GM18861 (cell line): ENCODE measurements around the gene CCDC134.

Experiments
- ATAC-seq: cut with Tn5 transposase; IDR thresholded peaks from one replicate; pipeline ENCODE4 v1.9.1; 2021; ENCODE audit not compliant: unreplicated experiment

CCDC134 gene

DNA sequence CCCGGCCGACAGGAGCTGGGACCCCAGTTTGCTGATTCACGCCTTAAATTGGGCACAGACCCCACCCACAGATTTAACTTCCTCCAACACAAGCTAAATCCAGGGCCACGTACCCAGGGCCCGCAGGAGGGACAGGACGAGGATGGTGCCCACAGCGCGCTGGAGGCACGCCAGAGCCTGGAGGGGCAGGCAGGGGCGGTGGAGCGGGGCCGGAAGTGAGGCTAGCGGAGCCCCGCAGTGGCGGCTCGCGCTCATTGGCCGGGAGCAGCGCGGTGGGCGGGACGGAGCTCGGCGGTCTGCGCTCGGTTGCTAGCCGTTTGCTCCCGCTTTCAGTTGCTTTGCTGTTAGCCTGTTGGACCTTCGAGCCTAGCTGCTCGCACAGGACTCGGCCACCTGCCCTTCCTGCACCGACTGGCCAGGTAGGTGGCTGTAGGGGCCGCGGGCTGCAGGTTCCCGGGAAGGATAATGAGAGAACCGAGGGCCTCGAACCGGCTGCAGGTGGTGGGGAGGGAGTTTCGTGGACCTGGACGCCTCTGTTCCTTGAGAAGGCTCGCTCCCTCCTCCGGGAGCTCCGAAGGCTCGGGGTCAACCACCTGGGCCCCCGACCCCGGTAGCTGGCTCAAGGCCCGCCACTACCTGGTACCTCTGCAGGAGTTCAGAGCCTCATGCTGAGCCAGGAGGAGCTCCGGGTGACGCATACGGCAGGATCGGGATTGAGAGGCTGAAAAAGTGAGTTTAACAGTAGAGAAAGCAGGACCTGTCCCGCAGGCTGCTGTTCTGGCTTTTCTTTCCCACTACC is at the start of gene CCDC134:
TSS of gene CCDC134 (plus strand) at position 332 of the 799 bp plus-strand sequence. CDS start 8,212 bp downstream, outside the sequence.
- ATAC-seq: peak; percentile 79

DNA sequence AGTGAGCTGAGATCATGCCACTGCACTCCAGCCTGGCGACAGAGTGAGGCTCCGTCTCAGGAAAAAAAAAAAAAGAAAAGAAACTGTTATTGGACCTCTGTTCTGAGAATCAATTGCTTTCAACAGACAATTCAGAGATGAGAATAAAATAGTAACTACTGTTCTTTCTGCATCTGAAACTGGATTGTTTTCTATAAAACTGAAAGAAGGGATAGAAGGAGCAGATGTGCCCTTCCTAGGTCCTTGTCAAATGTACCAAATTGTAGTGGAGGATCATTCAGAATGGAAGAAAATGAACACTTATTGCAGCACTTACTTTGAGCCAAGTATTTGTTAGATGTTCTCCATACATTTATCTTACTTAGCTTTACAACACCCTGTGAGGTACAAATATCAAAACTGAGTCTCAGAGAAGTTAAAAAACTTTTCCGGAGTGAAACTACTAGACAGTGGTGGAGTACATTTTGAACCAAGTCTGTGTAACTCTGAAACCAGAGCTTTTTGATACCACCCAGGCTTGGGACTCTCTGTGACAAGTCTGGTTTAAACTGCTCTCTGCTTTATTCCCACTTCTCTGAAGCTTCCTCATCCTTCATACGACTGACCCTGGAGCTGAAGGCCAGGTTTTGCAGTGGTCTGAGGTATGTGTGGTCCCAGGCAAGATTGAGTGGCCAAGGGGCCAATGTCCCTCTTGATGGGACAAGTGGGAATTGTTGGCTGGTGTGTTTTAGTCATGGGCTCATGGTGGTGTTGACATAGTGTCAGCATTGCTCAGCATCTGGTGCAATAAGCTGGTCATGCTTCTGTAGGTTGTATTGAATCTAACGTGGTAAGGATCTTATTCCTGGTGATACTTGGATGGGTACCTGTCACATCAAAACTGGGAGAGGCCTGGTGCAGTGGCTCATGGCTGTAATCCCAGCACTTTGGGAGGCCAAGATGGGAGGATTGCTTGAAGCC is 48.2 kb upstream of the CCDC134 start:
- no peak for ATAC-seq

DNA sequence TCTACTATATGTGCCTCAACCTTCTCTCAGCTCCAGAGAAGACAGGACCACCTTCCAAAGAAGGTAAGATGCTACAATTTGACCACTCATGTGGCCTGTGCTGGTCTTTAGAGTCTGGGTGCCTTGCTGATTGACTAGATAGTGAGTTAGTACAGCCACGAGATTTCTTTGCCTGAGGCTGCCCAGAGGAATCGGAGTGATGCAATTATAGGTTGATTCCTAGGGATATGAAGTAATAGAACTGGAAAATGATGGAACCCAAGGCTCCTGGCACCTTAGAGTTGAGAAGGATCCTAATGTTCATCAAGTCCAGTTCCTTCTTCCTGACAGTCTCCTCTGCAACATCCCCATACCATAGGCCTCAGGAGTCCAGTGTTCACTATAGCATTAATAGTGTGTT is 46.5 kb upstream of the CCDC134 start:
- no peak for ATAC-seq

DNA sequence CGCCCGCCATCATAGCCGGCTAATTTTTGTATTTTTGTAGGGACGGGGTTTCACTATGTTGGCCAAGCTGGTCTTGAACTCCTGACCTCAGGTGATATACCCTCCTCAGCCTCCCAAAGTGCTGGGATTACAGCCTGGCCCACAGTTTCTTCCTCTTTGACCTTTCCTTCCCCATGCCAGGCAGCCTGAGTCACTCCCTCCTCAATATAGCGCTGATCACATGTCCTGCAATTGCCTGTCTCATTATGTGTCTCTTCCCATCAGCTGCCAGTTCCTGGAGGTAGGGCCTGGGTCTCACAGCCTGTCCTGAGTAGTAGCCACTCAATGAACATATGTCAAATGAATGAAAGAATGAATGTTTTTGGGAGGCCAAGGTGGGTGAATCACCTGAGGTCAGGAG is 43.0 kb upstream of the CCDC134 start:
- no peak for ATAC-seq

DNA sequence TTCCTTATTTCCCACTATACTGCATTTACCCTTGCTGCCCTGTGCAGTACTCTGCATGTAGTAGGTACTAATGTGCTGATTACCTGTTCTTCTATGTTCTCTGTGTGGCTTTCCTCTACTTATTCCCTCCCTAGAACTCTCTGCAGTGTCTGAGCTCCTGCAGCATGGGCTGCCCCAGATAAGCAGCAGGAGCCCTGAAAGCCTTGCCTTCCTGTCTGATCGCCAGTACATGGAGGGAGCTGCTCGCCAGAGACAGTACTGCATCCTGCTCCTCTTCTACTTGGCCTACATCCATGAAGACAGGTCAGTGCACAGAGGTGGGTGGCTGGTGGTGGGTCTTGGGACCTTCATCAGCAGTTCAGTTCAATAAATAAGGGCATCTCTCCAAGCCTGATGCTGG is 42.2 kb upstream of the CCDC134 start:
- ATAC-seq: no peak

DNA sequence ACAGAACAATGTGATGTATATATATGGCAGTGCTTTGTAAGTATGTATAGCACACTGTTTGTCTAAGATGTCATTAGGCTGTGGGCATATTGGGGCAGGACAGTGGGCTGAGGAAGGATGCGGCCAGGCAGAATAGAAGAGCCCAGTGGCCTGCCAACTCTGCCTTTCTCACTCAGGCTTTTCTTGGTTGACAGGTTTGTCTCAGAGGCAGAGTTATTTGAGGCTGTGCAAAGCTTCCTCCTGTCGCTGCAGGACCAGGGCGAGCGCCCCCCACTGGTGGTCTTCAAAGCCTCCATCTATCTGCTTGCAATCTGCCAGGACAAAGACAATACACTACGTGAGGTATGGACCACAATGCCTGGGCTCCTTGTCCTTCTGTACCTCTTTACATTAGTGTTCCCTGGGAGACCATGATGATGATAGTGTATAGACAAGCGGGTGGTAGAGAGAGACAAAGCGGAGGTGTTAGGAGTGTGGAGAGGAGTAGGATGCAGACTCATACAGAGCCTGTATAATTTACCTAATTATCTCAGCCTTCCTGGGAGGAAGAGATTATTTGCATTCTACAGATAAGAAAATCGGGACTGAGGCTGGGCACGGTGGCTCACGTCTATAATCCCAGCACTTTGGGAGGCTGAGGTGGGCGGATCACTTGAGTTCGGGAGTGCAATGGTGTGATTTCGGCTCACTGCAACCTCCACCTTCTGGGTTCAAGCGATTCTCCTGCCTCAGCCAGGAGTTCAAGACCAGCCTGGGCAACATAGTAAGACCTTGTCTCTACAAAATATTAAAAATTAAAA is 37.3 kb upstream of the CCDC134 start:
- no peak for ATAC-seq

DNA sequence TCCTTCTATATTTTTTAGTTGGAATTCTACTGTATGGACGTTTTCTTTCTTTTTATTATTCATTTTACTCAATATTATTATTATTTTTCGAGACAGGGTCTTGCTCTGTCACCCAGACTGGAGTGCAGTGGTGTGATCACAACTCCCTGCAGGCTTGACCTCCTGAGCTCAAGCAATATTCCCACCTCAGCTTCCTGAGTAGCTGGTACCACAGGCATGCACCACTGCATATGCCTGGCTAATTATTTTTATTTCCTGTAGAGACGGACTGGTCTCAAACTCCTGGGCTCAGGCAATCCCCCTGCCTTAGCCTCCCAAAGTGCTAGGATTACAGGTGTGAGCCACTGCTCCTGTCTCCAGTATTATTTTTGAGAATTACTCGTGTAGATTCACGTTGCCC is 34.0 kb upstream of the CCDC134 start:
- ATAC-seq: no peak

DNA sequence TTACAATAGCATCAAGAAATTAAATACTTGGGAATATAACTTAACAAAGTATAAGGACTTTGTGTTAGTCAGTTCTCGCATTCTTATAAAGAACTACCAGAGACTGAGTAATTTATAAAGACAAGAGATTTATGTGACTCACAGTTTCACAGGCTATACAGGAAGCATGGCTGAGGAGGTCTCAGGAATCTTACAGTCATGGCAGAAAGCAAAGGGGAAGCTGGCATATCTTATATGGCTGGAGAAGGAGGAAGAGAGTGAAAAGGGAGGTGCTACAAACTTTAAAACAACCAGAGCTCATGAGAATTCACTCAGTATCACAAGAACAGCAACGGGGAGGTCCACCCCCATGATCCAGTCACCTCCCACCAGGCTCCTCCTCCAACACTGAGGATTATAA is 32.0 kb upstream of the CCDC134 start:
- no peak for ATAC-seq

DNA sequence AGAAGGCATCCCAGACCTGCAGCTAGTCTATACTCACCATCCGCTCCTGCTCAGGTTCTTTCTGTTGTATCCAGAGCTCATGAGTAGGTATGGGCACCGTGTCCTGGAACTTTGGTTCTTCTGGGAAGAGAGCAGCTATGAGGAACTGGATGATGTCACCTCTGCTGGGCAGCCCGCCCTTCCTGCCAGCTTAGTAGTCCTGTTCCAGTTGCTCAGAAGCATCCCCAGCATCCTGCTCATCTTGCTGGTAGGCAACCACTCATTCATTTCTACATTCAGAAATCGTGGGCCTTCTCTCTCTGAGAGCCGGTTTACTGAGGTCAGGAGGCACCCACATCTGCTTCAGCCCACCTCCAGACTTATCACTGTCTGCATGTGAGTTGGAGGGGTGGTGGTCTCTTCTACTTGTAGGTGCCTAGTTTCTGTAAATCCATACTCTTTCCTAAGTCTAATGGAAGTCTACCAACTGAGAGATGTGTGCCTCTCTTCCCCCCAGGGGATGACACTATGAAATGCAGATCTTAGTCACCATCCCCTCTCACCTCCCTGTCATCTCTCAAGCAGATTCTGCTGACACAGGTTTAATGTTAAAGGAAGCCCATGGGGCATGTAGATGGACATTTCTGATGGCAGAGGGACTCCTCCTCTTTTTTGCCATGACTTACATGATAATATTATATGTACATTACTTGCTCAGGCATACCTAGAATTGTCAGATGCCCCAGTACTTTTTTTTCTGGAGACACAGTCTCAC is 29.6 kb upstream of the CCDC134 start:
- no peak for ATAC-seq

DNA sequence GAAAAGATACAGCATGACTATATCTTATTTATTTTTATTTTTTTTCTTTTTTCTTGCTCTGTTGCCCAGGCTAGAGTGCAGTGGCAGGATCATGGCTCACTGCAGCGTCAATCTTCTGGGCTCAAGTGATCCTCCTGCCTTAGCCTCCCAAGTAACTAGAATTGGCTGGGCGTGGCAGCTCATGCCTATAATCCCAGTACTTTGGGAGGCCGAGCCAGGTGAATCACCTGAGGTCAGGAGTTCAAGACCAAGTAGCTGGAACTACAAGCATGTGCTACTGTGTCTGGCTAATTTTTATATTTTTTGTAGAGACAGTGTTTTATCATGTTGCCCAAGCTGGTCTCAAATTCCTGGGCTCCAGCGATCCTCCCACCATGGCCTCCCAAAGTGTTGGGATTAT is 28.3 kb upstream of the CCDC134 start:
- no peak for ATAC-seq

DNA sequence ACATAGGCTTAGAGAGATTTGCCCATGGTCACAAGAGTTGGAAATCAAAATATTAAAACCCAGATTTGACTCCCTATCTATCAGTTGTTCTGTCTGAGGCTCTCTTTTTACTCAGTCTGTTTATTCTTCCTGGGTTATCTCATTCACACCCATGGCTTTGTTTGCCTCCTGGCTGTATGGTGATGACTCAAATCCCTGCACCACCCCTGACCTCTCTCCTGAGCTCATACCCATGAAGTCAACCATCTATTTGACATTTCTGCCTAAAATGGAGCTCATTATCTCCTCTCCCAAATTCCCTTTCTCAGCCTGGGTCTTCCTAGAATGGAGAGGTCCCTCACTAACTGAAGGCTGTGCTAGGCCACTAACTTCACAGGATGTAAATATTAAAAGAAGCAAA is 27.8 kb upstream of the CCDC134 start:
- ATAC-seq: no peak

DNA sequence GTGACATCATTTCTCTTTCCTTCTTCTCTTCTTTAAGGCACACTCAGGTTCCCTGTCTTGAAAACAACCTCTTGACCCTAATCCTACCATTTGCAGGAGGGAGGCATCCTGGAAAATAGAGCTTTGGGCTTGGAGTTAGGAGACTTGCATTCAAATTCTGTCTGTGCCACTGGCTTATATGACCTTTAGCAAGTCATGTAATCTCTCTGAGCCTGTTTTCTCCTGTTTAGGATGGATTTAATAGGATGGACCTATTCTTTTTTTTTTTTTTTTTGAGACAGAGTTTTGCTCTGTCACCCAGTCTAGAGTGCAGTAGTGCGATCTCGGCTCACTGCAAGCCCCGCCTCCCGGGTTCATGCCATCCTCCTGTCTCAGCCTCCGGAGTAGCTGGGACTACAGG is 25.1 kb upstream of the CCDC134 start:
- no peak for ATAC-seq

DNA sequence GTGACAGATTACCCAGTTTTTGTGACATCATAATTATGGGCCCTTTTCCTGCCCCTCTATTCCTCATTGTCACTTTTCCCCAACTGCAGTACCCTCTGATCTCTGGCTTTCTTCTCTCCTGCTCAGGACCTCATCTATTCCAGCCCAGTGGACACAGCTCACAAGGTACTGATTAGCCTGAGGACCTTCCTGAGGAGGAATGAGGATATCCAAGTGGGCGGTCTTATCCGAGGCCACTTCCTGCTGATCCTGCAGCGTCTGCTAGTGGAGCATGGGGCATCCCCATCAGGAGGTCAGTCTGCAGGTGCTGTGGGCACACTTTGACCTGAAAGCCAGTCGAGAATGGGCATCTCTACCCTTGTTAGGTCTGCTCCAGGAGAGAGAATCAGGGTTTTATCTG is 24.5 kb upstream of the CCDC134 start:
- ATAC-seq: no peak

DNA sequence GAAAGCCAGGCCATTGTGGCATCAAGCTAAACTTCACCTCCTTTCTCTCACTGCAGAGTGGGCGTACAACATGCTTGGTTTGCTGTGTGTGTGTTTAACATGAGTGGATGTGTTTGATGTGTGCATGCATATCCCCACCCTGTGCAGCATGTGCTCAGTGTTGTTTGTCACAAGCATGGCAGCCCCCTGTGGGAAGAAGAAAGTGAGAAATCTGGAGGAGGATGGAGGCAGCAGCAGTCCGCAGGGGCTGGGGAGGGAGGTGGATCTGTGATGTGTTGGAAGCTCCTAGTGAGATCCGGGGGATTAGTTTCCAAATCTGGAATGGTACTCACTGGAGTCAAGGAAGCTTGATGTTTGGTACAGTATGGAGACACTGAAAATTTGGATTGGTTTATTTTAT is 24.1 kb upstream of the CCDC134 start:
- ATAC-seq: no peak

DNA sequence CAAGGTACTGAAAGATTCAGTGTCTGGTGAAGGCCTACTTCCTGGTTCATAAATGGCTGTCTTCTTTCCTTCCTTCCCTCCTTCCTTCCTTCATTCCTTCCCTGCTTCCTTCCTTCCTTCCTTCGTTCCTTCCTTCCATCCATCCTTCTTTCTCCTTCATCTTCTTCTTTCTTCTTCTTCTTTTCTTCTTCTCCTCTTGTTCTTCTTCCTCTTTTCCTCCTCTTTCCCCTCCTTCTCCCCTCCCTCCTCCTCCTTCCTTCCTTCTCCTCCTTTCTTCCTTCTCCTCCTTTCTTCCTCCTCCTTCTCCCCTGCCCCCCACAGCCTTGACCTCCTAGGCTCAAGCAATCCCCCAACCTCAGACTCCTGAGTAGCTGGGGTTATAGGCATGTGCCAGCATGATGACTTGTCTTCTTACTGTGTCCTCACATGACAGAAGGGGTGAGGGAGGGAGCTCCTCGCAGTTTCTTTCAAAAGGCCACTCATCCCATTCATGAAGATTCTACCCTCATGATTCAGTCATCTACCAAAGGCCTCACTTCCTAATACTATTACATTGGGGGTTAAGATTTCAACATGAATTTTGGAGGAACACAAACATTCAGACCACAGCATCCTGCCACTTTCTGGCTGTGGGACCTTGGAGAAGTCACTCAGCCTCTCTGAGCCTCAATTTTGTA is 22.6 kb upstream of the CCDC134 start:
- no peak for ATAC-seq

DNA sequence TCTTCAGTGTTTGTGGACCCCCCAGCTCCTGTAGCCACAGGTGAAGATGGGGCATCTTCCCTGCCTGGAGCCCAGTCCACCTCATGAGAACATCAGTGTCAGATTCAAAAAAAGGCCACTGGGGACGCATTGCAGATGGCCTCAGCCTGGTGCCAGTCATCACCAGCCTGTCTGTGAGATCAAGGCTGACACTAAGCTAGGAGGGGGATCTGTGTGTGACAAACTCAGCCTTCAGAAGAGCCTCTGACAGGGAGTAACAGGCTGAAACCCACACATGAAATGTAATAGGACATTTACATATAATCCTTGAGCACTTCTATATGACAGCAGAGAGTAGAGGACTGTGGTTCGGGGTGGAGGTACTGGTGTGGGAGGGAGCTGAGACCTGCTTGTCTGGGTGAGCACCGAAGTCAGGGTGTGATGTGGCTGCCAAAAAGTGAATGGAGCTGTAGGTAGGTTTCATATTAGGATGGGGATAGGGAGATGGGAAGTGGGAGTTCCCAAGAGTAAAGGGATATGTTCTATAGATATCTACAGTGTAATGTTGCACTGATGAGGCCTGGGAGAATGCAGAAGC is 20.5 kb upstream of the CCDC134 start:
- ATAC-seq: no peak

DNA sequence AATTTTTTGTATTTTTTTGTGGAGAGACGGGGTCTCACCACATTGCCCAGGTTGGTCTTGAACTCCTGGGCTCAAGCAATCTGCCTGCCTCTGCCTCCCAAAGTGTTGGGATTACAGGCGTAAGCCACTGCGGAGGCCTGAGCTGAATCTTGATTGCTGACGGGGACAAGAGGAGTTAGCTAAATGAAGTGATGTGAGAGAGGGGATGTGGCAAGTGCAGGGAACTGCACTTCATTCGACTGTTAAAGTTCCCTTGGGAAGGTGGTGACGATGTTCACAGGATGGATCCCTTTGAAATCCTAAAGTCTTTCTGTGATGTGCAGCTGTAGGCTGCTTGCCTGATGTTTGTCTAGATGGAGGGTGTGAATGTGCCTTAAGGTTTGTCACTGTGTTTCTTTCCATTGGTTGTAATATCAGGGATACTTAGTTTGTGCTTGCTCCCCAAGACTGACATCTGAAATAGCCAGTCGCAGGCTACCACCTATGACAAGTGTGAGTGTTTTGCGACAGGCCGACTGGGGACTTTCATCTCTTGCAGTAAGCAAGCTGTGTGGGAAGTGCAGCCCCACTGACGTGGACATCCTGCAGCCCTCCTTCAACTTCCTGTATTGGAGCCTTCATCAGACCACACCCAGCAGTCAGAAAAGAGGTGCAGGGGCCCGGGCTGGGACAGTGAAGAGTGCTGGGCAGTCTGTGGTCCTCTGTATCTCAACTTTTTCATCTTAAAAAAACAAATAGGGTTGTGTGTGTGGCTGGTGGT is 19.6 kb upstream of the CCDC134 start:
- ATAC-seq: peak; percentile 79

DNA sequence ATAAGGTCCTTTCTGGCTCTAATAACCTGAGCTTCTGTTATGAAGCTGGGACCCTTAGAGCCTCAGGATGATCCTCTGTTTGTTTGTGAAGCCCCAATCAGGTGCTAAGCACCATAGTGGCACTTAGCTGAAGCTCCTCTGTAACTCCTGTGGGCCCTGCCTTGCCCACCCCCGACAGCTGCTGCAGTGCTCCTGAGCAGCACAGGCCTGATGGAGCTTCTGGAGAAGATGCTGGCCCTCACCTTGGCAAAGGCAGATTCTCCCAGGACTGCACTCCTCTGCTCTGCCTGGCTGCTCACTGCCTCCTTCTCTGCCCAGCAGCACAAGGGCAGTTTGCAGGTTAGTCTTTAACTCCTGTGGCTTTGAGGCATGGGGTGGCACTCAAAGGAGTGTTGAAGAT is 19.0 kb upstream of the CCDC134 start:
- ATAC-seq: no peak

DNA sequence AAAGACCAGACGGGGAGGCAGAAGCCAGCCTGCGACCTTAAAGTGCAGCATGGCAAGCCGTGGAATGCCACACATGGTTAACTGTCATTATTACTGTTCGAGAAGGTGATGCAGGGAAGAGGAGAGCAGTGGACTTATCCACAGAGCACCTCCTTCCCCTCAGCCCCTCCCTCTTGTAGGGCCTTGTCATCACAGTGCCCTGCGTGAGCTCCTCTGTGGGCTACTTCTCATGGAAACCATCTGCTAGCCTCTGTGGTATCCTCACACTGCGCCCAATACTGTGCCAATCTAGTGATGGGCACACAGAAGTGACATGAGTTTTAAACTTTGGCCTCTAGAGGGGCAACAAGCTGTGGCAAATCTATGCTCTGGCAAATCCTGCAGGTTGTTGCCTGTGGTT is 18.2 kb upstream of the CCDC134 start:
- ATAC-seq: no peak
